ENCODE measurements around the gene WTIP.

The WTIP gene

GRCh38 chr19:34500656-34501120 is 19.1 kb downstream of the WTIP start:
- FAIRE-seq (no peak), DNase-seq (ENCODE audit: insufficient read length, low spot score) (no peak)
- TF ChIP-seq CTCF (IDR thresholded peaks at IDR 0.05; ENCODE audit: insufficient read depth, missing control alignments) = no peak

DNA sequence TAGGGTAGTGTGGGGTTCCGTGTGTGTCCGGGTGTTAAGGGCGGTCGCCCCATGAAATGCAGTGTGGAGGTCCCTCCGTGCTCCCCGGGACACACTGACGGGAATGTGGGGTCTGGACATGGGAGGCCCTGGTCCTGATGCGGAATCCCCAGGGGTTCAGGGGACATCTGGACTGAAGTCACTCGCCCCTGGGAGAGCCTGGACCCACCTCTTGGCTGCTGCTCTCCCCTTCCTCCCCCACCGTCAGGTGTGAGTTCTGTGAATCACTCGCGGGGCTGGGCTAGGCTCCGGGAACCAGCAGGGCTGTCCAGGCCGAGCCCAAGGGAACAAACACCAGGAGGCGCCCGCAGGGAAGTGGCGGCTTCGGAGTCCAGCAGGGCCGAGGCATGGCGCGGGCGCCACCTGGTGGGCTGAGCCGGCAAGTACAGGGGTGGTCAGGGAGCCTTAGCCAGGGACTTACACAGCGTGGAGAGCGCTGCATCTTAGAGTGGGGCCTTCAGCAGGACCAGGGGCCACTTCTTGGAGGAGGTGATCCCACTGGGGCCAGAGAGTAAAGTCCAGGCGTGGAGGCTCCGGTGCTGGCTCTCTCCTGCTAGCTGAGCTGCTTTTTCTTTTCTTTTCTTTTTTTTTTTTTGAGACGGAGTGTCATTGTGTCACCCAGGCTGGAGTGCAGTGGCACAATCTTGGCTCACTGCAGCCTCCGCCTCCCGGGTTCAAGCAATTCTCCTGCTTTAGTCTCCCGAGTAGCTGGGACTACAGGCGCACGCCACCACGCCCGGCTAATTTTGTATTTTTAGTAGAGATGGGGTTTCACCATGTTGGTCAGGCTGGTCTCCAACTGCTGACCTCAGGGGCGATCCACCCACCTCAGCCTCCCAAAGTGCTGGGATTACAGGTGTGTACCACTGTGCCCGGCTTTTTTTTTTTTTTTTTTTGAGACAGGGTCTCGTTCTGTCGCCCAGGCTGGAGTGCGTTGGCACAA is 20.1 kb downstream of the WTIP start:
- DNase-seq (ENCODE audit: insufficient read length, low spot score) = peak; percentile 96
- TF ChIP-seq CTCF (IDR thresholded peaks at IDR 0.05; ENCODE audit: insufficient read depth, missing control alignments) = peak; percentile 85
- no peak for FAIRE-seq

DNA sequence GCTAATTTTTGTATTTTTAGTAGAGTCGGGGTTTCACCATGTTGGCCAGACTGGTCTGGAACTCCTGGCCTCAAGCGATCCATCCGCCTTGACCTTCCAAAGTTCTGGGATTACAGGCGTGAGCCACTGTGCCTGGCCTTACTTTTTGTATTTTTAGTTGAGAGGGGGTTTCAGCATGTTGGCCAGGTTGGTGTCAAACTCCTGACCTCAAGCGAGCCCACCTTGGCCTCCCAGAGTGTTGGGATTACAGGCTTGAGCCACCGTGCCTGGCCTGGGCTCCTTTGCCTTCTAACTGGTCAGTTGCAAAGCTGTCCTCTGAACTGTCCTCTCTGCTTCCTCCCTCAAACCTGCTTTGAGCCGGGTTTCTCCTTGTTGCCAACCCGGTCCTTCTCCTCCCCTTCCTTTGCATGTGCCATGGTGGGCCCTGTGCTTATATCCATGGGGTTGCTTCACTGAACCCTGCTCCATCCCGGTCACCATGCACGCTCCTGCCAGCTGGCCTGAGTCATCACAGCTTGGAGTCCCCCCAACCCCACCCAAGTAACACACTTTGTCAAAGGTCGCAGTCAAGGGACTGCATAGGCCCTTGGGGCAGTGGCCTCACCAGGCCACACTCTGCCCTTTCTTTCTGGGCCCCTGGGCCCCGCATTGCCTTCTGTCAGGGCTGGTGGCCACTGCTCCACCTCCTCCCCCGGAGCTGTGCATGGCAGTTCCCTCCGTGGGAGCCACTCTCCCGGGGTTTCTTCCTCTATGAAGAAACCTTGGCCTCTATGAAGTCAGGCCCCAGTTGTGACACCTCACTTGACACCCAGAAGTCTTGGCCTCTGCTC is 21.2 kb downstream of the WTIP start:
- no peak for FAIRE-seq
- TF ChIP-seq CTCF (IDR thresholded peaks at IDR 0.05; ENCODE audit: insufficient read depth, missing control alignments) = no peak
- no peak for DNase-seq (ENCODE audit: insufficient read length, low spot score)

DNA sequence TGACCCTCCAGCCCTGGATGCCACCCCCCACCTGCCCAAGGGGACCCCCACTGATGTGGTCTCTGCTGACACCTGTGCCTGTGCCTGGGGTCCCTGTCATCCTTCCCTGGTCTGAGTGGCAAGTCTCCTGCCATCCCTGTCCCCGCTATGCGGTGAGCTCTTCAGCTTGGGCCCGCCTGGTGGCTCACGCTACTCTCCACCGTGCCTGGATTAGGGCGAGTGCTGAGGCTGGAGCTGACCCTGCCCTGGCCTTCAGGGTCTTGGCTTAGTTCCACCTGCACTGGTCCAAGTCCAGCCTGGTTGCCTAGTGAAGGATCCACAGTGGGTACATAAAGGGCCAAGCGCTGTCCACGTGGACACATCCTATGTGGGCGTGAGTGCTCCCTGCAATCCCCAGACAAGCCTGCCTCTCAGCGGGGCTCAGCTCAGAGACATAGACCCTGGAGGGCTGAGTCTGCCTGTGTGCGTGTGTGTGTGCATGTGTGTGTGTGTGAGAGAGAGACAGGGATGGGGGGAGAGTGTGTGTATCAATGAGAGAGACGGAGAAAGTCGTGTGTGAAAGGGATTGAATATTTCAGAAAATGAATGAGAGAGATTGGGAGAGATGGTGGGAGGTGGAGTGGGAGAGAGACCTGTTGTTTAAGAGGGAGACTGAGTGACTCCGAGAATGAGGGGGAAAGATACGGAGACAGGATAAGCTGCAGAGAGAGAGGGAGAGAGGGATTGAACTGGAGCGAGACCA is 22.1 kb downstream of the WTIP start:
- DNase-seq (ENCODE audit: insufficient read length, low spot score) (no peak), FAIRE-seq (no peak)
- TF ChIP-seq CTCF (IDR thresholded peaks at IDR 0.05; ENCODE audit: insufficient read depth, missing control alignments) = no peak

DNA sequence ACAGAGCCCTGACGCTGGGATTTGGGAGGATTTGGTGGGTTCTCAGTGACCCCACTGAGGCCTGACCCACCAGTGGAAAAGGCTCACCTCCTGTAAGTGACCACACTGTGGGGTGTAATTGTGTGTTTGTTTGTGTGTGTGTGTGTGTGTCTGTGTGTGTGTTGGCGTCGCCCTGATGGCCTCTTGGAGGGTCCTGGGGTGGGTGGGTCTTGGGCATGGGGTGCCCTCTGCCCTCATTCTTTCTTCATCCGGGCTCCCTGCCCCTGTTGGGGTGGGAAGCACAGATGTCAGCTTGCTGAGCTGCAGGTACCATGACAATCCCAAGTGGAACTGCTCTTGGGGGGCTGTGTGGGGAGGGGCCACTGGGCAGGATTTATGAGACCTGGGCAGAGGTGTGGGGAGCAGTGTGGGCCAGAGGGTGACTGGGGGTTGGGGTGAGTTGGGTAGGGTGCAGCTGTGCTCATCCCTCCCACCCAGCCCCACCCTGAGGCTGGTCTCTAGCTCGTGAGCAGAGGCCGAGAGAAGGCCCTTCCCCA is 22.8 kb downstream of the WTIP start:
- no peak for DNase-seq (ENCODE audit: insufficient read length, low spot score)
- TF ChIP-seq CTCF (IDR thresholded peaks at IDR 0.05; ENCODE audit: insufficient read depth, missing control alignments) = no peak
- FAIRE-seq = no peak

GRCh38 chr19:34504809-34505291 is 23.3 kb downstream of the WTIP start:
- TF ChIP-seq CTCF (IDR thresholded peaks at IDR 0.05; ENCODE audit: insufficient read depth, missing control alignments) = no peak
- DNase-seq (ENCODE audit: insufficient read length, low spot score) = no peak
- no peak for FAIRE-seq

All from D721Med (cell line).